GM12873 (cell line): ENCODE measurements around the gene PRRX2.

Experiments
- TF ChIP-seq, protein P1 (sequence below): IDR thresholded peaks from 2 replicates; pipeline ENCODE4 v1.5.1; 2012; ENCODE audit warnings: low read depth, mild to moderate bottlenecking, moderate library complexity, low read length, control low read depth; ENCODE audit not compliant: insufficient read depth; ENCODE audit errors: missing control alignments

PRRX2 gene

DNA sequence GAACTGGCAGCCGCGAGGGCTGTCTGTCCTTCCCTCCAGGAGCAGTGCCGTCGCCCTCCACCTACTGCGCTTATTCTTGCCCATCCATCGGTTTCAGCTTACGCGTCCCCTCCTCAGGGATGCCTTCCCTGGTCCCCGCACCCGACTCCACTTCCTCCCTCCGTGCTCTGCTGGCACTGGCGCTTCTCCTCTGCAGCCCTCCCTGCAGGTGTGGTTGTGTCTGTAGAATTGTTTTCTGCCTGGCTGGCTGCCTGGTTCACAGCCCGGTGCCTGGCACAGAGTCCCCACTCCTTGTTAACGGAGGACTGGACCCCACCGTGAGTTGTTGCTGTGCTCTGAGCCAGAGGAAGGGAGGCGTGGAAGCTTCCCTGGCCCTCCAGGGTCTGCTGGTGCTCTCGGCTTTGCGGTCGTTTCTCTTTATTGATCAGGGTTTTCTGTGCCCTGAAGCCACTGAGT, 33.7 kb upstream of the PRRX2 start:
- TF ChIP-seq, protein P1, sequence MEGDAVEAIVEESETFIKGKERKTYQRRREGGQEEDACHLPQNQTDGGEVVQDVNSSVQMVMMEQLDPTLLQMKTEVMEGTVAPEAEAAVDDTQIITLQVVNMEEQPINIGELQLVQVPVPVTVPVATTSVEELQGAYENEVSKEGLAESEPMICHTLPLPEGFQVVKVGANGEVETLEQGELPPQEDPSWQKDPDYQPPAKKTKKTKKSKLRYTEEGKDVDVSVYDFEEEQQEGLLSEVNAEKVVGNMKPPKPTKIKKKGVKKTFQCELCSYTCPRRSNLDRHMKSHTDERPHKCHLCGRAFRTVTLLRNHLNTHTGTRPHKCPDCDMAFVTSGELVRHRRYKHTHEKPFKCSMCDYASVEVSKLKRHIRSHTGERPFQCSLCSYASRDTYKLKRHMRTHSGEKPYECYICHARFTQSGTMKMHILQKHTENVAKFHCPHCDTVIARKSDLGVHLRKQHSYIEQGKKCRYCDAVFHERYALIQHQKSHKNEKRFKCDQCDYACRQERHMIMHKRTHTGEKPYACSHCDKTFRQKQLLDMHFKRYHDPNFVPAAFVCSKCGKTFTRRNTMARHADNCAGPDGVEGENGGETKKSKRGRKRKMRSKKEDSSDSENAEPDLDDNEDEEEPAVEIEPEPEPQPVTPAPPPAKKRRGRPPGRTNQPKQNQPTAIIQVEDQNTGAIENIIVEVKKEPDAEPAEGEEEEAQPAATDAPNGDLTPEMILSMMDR: no peak

DNA sequence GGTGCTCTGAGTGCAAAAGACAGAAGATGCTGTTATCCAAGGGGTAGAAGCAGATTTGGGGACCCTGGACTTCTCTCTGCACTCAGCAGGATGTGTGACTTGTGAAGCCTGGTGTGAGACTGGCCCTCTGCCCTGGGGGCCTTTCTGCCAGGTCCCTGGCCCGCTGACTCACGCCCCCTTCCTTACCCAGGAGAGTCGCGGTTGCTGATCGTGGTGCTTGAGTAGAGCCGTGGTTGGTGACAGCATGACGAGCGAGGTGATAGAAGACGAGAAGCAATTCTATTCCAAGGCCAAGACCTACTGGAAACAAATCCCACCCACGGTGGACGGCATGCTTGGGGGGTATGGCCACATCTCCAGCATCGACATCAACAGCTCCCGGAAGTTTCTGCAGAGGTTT, 33.0 kb upstream of the PRRX2 start:
- TF ChIP-seq, protein P1: no peak

DNA sequence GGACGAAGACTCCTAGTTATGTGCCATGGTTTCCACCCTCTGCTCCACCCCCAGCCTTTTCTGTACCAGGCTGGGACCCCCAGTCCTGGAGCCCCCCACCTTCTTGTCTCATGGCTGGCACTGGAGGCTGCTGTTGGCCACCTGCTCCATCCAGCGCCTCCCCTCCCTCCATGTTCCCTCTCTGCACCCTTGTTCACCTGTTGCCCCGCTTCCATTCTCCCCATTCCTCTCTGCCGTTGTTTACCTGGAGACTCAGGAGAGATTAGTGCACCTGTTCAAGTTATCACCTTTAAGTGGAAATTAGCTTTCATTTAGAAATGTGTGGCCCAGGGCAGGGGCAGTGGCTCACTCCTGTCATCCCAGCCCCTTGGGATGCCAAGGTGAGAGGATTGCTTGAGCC, 32.2 kb upstream of the PRRX2 start:
- TF ChIP-seq, protein P1: no peak

DNA sequence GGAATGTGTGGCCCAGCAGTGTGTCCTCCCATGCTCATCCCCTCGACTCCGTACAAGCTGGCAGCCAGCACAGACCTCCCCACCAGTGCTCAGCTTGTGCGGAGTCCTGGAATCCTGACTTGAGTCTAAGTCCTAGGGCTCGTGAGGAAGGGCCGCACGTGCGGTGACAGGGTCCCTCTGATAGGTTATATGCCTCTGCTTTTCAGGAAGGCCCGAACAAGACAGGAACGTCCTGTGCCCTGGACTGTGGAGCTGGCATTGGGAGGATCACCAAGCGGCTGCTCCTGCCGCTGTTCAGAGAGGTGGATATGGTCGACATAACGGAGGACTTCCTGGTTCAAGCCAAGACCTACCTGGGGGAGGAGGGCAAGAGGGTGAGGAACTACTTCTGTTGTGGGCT, 31.6 kb upstream of the PRRX2 start:
- TF ChIP-seq, protein P1: no peak

DNA sequence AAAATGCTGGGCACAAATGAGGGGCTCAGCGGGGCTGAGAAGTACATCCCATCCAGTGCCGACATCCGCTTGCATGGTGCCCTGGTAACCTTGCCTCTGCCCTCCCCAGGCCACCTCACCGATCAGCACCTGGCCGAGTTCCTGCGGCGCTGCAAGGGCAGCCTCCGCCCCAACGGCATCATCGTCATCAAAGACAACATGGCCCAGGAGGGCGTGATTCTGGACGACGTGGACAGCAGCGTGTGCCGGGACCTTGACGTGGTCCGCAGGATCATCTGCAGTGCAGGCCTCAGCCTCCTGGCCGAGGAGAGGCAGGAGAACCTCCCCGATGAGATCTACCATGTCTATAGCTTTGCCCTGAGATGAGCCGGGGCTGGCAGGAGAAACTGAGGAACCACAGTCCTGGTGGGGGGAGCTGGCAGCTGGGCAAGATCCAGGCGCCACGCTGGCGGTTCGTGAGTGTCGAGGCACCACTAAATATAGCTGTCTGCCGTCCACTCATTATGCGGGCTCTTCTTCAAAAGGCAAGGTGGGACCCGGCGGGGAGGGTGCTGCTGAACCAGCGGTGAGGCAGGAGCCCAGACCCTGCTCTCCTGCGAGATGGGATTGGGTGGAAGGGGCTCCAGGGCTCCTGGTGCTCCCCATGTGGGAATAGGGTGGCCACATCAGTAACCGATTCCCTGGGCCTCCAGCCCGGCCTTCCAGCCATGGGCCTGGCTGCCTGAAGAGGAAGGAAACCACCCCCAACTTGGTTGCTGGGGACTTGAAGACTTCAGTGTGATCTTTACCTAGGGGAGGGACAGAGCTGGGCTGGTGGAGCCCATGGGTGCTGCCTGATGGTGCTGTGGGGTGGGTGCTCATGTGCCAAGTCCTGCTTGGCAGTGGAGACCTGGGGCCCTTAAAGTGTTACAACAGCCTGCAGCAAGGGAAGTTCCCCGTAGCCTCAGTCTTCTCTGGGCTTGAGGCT, 30.1 kb upstream of the PRRX2 start:
- TF ChIP-seq, protein P1: no peak

DNA sequence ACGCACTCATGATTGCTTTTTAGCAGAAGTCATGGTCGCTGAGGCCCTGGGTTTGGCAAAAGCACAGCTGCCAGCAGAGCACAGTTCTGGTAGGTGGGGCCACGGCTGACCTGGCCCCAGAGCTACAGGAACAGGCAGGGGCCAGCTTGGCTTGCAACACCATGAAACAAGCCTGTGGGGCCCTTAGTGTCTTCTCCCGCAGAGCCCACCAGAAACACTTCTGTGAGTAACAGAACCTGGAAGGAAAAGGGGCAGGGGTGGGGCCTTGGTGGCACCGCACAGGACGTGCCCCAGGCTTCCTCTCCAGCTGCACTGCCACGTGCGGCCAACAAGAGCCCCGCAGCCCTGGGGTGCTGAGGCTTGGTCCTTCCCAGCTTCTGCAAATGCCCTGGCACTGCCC, 28.3 kb upstream of the PRRX2 start:
- TF ChIP-seq, protein P1: no peak

DNA sequence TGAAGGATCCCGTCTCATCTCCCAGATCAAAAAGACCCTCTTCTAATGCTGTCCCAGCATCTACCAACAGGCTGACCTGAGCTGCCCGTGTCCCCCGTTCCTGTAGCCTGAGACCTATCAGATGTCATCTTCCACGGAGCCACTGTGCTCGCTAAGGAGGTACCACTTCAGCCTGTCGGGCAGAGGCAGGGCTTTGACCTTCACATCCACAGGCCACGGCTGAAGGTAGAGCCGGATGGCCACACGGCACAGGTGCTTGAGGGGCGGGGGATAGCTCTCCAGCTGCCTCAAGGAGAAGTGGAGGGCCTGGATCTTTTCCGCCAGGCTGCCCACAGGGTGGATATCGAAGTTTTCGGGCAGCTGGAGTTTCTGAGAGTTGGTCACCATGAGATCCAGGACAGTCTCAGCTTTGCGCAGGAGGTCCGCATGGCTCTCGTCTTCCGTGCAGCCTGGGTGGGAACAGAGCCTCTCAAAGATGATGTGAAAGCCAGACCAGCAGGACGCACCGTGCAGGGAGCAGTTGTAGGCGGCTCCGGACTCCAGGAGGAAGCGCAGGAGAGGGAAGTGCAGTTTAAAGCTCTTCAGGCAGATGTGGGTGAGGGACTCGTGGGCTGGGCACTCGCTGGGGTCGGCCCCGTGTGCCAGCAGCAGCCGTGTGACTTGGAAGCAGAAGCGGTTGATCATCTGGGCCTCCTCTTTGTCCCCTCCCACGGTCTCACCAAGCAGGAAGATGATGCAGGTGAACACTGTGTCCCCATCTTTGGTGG, 27.6 kb upstream of the PRRX2 start:
- TF ChIP-seq, protein P1: no peak
